ENCODE data around the gene IMMP1L.

IMMP1L gene, protein sequence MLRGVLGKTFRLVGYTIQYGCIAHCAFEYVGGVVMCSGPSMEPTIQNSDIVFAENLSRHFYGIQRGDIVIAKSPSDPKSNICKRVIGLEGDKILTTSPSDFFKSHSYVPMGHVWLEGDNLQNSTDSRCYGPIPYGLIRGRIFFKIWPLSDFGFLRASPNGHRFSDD

GRCh38 chr11:31509429-31510345 lies at the start of gene IMMP1L, which contains the start of gene ELP4:
TSS of gene IMMP1L (minus strand) at chr11:31509622. CDS start at chr11:31463276, 46,346 bp downstream.
TSS of gene ELP4 (plus strand) at chr11:31509767. CDS start at chr11:31509785, 18 bp downstream.
- peak within 1 kb of the TSS; percentile 95 to 99 (median 99) for H3K27ac Mint-ChIP-seq
- no peaks in the 10 kb centered on the region for H3K9me3 Mint-ChIP-seq
- TF ChIP-seq, protein P1, sequence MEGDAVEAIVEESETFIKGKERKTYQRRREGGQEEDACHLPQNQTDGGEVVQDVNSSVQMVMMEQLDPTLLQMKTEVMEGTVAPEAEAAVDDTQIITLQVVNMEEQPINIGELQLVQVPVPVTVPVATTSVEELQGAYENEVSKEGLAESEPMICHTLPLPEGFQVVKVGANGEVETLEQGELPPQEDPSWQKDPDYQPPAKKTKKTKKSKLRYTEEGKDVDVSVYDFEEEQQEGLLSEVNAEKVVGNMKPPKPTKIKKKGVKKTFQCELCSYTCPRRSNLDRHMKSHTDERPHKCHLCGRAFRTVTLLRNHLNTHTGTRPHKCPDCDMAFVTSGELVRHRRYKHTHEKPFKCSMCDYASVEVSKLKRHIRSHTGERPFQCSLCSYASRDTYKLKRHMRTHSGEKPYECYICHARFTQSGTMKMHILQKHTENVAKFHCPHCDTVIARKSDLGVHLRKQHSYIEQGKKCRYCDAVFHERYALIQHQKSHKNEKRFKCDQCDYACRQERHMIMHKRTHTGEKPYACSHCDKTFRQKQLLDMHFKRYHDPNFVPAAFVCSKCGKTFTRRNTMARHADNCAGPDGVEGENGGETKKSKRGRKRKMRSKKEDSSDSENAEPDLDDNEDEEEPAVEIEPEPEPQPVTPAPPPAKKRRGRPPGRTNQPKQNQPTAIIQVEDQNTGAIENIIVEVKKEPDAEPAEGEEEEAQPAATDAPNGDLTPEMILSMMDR (IDR thresholded peaks at IDR 0.05; ENCODE audit: unreplicated experiment in 3 of 3), result no peak
- H3K36me3 Mint-ChIP-seq (ENCODE audit: low read depth), result peaks cover 14% of the 10 kb centered on the region
- H3K4me1 Mint-ChIP-seq, result peaks cover 30% of the 10 kb centered on the region
- no peaks in the 10 kb centered on the region for H3K27me3 Mint-ChIP-seq (ENCODE audit: low read depth)
- H3K4me3 Mint-ChIP-seq, result peak within 1 kb of the TSS; percentile 92 to 98 (median 97)

GRCh38 chr11:31558001-31558400 lies 48.6 kb upstream of the IMMP1L start:
- TF ChIP-seq, protein P1 (IDR thresholded peaks at IDR 0.05; ENCODE audit: unreplicated experiment in 3 of 3), result no peak
- Mint-ChIP-seq H3K4me3 (no peak overlapping the region), H3K36me3 (ENCODE audit: low read depth) (peaks cover 11% of the 10 kb centered on the region), H3K27me3 (ENCODE audit: low read depth) (no peaks in the 10 kb centered on the region), H3K9me3 (peaks cover under 1% of the 10 kb centered on the region), H3K4me1 (no peaks in the 10 kb centered on the region), H3K27ac (no peak overlapping the region)

DNA sequence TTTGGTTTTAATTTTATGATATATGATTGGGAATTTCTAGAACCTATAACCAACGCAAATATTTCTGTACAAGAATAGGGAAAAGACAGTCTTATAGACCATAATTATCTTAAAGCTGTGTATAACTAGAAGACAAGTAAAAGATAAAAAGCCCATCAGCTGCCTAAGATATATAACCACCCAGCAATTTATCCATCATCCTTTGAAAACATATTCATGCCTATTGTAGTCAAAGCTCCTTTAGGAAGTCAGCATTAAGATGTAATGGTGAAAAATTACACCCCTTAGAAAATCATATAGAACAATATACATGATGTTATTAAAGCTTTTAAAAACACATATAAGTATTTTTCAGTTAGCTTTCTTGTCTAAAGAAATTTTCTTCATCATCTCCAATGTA lies 46.5 kb upstream of the IMMP1L start:
- Mint-ChIP-seq H3K27ac (no peak overlapping the region), H3K36me3 (ENCODE audit: low read depth) (peaks cover 16% of the 10 kb centered on the region)
- TF ChIP-seq, protein P1 (IDR thresholded peaks at IDR 0.05; ENCODE audit: unreplicated experiment in 3 of 3), result no peak

DNA sequence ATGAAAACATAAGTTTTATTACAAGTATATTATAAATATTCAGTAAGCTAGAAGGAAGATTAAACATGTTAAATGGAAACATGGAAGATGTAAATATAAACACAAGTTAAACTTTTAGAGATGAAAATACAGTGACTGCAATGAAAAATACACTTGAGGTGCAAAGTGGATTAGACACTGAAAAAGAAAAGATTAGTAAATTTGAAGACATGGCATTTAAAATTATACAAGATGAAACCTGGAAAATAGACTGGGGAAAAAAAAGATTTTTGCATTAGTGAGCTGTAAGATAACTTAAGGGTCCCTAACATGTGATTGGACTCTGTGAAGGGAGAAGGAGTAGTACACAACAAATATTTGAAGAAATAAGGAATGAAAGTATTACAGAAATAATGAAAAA lies 33.4 kb upstream of the IMMP1L start:
- Mint-ChIP-seq H3K27me3 (ENCODE audit: low read depth) (no peaks in the 10 kb centered on the region), H3K36me3 (ENCODE audit: low read depth) (peaks cover 51% of the 10 kb centered on the region), H3K9me3 (peaks cover 34% of the 10 kb centered on the region), H3K4me1 (no peaks in the 10 kb centered on the region), H3K27ac (no peak overlapping the region), H3K4me3 (no peak overlapping the region)
- TF ChIP-seq, protein P1 (IDR thresholded peaks at IDR 0.05; ENCODE audit: unreplicated experiment in 3 of 3), result no peak

More for the DNA sequence above, 46.5 kb upstream of the IMMP1L start:
- Mint-ChIP-seq H3K4me1 (no peaks in the 10 kb centered on the region), H3K4me3 (no peak overlapping the region), H3K27me3 (ENCODE audit: low read depth) (no peaks in the 10 kb centered on the region), H3K9me3 (peaks cover 3% of the 10 kb centered on the region)

DNA sequence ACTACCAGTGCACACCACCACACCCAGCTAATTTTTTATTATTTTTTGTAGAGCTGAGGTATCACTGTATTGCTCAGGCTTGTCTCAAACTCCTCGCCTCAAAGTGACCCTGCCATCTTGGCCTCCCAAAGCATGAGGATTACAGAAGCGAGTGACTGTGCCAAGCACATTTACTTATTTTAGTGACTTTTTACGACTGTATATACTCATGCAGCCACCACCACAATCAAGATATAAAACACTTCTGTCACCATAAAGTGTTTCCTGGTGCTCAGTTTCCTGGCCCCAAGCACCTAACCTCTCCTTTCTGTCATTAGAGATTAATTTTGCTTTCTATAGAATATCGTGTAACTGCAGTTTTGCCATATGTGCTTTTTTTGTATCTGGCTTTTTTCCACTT lies 26.1 kb upstream of the IMMP1L start:
- Mint-ChIP-seq H3K4me3 (no peak overlapping the region), H3K9me3 (no peaks in the 10 kb centered on the region), H3K27me3 (ENCODE audit: low read depth) (no peaks in the 10 kb centered on the region), H3K27ac (no peak overlapping the region), H3K4me1 (no peaks in the 10 kb centered on the region), H3K36me3 (ENCODE audit: low read depth) (peaks cover 18% of the 10 kb centered on the region)
- TF ChIP-seq, protein P1 (IDR thresholded peaks at IDR 0.05; ENCODE audit: unreplicated experiment in 3 of 3), result no peak

All from nephron (organoid).